Measurements from ENCODE around the gene PSMB8. TPM values are rescaled to one million over a fixed set of nuclear protein-coding genes. Genes with fewer than 3 reads are reported as not detected.
"Not testable (repeated sequence)": the region's sequence is repeated elsewhere in the genome, so short reads cannot be mapped to it uniquely, and the experiment has no call there.

PSMB8 gene
- total RNA-seq, 1 experiment from 2014 or later = 55.6 TPM

DNA sequence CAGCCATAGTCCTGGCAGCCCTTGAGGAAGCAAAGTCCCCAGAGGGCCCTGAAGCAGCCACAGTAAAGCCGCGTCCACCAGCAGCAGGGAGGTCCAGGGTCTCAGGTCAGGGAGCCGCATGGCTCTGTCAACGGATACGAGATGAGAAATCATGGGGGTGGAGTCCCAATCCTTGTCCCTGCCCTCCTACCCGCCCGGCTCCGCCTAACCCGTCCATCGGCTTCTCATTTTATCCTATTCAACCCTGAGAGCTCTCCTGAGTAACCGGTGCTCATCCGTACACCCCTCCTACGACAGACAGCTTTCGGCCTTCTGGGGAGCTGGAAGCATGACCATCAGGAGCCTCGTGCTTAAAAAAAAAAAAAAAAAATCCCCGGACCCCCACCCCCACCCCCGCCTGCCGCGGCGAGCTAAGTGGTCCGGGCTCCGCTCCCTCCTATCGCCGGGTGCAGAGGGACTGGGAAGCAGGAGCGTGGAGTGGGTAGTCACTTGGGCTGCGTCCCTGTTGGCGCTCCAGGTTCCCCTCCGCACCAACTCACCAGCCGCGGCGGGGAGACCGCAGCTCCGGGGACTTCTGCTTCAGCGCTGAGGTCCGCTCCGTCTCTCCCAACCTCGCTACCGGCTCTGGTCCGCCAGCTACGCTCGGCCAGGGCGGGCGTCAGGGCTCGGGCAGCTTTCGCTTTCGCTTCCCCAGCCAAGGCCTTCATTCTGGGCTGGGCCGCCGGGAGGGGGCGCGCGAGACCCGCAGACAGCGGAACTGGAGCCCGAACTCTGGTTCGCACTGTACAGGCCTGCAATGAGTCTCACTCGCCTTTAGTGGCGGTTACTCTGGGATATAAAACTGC lies 5.5 kb downstream of the PSMB8 start, which contains the start of gene TAP2:
TSS of gene TAP2 (minus strand) at position 626 of the 845 bp plus-strand sequence. CDS start at position 120, 506 bp downstream.
- DNase-seq (ENCODE audit: low read depth) = peak; percentile 92

DNA sequence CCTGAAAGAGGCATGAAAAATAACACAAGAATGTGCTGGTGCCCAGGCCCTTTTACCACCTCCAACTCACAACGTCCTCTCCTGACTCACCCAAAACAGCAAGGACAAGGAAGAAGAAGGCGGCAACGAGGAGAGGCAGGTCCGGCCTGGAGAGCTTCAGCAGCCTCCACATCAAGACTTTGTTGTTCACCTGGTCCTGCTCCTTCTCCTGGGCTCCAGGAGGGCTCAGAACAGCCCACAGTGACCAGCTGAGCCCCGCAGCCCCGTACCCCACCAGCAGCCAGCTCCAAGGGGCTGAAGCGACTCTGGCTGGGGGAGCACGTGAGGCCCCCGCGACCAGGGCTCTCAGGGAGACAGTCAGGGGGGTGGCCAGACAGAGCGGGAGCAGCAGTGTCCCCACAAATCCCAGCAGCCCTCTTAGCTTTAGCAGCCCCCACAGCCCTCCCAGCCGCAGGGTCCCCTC lies 6.2 kb downstream of the PSMB8 start:
- DNase-seq (ENCODE audit: low read depth) = no peak

DNA sequence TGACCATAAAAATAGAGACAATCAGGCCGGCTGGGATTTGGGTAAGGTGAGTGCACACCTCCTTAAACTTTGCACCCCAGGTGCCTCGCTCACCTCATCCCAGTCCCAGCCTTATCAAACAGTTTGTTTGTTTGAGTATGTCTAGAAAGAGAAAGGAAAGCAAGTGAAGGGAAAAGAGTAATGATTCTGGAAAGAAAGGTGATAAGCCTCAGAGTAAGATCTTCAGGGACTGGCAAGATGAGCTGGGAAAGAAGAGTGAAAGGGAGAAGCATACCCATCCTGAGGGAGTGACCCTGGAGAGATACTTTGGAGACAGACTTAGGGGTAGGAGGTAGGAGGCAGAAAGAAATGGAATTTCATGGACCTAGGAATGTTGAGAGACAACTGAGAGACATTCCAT lies 7.0 kb downstream of the PSMB8 start:
- no peak for DNase-seq (ENCODE audit: low read depth)

DNA sequence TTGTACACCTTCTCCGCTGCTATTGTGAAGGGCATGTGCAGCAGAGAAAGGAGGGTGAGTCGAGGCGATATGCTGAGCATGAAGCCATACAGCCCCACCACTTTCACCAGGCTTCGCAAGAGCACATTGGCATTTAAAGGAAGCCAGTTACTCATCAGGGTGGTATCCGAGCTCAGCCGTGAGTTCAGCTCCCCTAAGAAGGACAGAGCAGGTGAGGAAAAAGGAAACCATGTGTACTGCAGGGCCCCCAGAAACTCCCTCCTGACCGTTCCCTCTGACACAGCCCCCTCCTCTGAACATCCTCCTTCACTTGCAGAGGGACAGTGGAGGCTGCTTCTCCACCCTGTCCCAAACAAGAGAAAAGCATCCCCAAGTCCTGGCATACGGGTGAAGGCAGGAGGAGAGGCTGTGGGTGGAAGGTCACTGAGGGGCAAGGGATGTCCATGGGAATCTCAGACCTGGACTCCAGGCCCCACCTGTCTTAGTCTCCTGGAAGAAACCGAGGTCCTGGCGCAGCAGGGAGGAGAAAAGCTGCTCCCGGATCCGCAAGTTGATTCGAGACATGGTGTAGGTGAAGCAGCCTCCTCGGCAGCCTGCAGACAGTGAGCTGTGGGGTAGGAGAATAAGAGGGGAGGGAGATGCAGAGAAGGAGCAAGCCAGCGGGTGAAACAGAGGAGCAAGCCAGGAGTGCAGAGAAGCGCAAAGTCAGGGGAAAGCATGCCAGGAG lies 8.5 kb downstream of the PSMB8 start:
- no peak for DNase-seq (ENCODE audit: low read depth)

DNA sequence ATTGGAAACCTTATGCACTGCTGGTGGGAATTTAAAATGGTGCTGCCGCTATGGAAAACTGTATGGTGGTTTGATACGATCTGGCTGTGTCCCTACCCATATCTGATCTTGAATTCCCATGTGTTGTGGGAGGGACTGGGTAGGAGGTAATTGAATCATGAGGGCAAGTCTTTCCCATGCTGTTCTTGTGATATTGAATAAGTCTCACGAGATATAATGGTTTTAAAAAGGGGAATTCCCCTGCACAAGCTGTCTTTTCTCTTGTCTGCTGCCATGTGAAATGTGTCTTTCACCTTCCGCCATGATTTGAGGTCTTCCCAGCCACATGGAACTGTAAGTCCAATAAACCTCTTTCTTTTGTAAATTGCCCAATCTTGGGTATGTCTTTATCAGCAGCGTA lies 10.2 kb downstream of the PSMB8 start:
- no peak for DNase-seq (ENCODE audit: low read depth)

DNA sequence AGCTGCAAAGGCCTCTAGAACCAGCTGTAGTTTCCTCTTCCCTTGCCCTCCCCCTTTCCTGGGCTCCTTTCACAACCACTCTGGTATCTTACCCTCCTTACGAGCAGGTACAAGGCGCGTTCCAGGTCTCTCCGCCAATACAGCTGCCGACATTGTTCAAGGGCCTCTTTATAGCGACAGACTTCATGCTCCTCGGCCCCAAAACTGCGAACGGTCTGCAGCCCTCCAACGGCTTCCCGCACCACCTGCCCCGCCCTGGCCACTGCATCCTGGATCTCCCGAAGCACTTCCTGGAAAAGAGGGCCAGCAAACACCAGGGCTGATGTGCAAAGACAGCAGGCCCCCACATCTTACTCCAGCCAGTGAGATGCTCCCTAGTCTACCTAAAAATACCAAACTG lies 11.3 kb downstream of the PSMB8 start:
- no peak for DNase-seq (ENCODE audit: low read depth)

DNA sequence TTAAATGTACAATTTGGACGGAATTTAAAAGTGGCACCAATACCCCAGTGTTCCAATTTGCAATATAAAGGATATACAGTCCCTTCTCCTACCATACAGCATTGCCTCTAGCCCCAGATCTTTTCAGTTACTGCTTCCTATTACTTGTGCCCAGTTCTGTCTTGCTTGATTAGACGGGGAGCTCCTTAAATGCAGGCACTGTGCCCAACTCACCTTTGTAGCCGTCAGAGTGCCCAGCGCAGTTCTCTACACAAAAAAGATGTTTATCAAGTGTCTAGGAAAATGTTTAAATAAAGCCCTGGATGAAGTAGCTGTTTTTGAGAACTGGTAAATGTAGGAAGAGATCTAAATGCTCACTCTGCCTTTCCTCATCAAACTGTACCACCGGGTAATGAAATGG lies 12.9 kb downstream of the PSMB8 start:
- no peak for DNase-seq (ENCODE audit: low read depth)

DNA sequence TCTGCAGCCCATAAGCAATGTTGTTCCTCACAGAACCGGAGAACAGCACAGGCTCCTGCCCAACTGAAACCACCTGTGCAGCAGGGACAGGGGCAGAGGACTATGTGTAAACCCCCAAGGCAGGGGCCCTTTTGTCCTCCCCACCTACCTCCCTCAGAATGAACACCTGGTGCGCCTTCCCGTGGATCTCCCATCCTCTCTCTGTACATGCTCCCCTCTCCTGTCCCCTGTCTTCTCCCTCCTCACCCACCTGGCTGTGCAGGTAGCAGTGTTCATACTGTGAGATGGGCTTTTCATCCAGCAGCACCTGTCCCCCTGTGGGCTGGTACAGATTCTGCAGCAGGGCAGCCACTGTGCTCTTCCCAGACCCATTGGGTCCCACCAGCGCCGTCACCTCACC lies 13.8 kb downstream of the PSMB8 start:
- no peak for DNase-seq (ENCODE audit: low read depth)

DNA sequence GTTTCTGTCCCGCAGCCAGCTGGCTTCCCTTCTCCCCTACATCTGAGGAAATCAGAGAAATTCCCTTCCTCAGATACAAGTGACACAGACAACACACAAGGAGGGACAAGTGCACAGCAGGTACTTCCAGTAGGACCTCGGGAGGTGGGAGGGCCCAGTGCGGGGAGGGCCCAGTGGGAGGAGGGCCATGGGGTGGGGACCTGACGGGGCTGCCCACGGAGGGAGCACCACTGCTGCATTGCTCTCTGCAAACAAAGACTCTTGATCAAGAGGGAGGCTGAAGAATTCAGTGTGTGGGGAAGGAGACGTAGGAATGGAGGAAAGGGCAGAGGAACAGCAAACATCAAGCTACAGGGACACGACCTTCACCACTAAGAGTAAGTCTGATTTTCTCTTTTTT lies 14.4 kb downstream of the PSMB8 start:
- no peak for DNase-seq (ENCODE audit: low read depth)

DNA sequence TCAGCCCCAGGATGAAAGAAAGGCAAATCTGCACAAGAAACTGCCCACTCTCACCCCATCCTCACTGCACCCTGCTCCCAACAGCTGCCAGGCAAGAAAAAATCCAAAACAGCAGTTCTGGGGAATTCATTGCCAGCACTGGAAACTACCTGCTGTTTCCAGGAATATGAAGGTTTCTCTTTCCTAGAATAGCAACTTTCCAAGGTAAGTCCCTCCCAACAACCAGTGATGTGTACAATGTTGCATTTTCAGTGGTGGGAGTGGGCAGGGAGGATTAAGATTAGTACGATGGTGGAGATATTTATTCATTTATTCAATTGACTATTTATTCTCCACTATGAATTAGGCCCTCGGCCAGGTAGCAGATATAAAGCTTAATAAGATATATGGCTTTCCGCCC lies 16.8 kb downstream of the PSMB8 start:
- no peak for DNase-seq (ENCODE audit: low read depth)

DNA sequence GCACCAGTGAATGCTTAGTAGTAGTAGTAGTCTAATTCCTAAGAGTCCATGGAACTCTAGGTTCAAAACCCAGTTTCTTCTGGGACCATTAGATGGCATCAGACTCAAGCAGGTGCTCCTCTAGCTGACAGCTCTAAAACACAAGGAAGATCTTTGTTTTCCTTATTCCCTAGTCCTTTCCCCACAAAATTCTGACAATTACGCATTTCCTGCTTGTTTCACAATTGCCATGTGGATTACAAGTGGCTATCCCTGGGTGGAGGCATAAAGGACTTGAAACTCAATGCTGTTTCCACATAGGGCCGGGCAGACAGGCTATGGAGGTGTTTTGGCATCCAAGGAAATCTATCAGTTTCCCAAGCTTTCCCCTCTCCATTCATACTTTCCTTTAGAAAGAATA lies 17.9 kb downstream of the PSMB8 start:
- peak; percentile 72 for DNase-seq (ENCODE audit: low read depth)

DNA sequence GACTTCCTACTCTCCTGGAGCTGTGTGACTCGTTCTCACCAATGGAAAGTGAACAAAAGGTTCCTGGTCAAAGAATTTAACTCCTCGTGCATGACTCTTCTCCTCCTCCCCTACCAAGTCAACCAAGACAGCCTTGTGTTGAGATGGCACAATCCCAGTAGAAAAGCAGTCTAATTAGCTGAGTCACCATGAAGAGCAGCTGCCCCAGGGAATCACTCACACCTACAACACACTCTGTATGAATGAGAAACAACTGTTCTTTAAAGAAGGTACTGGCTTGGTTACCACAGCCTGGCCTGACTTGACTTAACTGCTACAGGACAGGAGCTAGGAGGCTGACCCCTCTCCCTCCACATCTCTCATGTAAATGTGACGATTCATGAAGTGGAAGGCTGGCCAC lies 24.1 kb downstream of the PSMB8 start:
- DNase-seq (ENCODE audit: low read depth) = peak; percentile 98

DNA sequence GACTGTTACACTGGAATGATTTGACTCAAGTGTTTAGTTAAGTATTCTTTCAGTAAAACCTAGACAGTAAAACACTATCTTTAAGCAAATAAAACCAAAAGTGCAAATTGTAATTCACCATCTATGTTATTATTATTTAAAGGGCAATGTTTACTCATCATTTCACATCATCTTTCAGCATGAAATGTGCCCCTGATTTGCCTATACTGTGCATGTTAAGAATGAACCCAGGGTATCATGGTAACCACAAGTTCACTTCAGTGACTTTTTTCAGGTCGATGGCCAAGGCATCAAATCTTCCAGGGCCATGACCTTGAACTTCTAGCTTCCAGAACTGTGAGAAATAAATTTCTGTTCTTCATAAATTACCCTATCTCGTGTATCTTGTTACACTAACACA lies 25.0 kb downstream of the PSMB8 start:
- no peak for DNase-seq (ENCODE audit: low read depth)

DNA sequence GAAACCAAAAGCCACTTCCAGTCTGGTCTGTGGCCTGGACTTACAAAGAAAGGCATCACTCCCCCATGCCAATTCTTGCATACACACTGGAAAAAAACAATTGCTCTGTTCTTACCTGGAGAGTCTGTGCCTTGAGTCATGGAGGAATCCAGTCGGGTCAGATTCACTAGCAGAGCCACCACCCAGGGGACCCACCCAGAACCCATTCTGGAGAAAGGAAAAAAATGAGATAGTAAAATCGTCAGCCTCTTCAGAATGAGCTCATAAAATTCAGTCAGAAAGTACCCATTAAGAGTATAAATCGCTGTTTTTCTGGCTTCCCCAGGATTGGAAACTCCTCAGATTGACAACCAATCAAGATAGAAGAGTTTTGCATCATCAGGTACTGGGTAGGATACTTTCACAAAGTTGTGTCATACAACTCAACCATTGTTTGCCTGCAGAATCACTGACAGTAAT lies 27.1 kb downstream of the PSMB8 start, which contains the start of gene HLA-DOB:
TSS of gene HLA-DOB (minus strand) at position 257 of the 459 bp plus-strand sequence. CDS start at position 206, 51 bp downstream.
- no peak for DNase-seq (ENCODE audit: low read depth)

DNA sequence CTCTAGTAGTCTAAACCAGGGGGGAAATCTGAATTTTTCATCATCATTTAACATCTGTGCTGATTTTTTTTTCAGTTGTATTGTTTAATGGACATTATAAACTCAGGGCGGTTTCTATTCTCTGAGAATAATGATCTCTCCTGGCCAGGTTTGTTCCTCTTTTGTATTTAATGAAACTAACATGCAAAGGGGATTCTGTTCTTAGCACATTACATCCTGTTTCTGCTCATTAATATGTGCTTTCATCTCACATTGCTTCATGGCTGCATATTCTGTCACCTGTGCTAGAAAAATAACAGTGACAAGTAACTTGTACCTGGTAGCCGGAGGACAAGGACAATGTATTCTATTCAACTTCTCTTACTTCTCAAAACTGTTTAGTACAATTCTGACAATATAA lies 27.9 kb downstream of the PSMB8 start:
- no peak for DNase-seq (ENCODE audit: low read depth)

DNA sequence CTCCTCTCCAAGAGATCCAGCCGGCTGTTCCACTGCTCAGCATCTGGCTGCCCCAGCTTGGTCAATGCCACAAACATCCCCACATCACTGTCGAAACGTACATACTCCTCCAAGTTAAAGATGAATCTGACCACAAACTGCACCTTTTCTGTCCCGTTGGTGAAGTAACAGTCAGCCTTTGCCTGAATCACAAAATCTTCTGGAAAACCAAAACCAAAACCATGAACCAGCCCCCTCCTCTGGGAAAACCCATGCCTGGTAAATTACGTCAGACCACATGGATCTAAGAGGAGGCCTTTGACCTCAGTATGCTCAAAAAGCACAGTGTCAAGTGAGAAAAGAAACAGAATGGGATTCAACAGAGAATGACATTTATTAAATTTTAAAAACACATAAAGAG lies 28.7 kb downstream of the PSMB8 start:
- peak; percentile 61 for DNase-seq (ENCODE audit: low read depth)

DNA sequence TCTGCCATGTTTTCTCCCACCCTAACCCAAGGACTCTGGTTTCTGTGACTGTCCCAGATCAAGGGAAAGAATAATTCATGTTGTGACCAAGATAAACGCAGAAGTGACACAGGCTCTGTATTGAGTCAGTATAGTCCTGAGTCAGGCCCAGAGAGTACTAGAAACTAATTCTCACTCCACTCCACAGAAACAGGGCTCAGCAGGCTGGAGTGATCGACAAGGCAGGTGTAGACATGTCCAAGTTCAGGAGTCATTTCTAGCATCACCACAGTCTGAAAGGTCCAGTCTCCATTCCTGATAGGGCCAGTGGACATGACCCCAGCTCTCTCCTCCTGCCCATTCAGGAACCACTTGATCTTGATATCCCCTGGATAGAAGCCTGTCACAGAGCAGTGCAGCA lies 29.7 kb downstream of the PSMB8 start:
- DNase-seq (ENCODE audit: low read depth) = no peak

DNA sequence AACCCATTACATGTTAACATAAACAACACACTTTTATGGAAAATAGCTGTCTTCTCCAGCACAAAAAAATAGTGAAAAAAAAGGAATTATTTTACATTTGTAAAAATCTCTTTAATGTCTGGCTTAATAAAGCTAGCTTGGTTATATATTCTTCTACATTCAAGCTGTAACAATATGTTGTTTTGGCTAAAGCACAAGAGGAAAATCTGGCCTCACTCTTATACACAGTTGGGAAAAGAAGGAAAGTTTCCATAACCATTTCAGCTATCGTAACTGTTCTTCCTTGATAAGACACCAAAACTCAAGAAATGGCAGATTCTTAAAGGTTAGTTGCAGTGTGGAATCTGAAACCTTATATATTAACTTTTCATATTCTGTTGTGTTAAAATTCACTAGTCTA lies 34.7 kb downstream of the PSMB8 start:
- DNase-seq (ENCODE audit: low read depth) = no peak

DNA sequence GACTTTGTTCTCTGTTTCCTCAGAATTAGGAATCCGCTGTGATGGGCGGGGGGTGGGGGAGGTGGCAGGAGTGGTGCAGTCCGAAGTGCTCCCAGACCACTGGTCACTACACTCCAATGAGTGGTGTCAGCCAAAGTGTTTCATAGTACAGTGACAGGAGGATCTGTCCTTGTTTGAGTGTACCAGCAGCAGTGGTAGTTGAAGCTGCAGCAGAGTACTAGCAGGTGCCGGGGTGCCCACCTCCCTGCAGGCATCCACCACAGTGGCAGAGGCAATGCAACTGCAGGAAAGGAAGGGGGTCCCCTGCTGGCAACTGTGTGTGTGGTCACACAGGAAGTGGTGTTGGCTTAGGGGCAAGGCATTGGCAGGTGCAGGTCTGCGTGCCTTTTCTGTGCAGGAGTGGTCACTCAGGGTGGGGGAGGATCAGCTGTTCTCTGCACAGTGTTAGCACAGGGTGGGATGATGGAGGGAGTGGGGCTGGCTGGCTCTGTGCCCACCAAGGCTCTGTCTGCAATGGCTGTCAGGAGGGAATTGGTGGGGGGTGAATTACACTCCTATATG lies 36.7 kb downstream of the PSMB8 start:
- DNase-seq (ENCODE audit: low read depth) = no peak

DNA sequence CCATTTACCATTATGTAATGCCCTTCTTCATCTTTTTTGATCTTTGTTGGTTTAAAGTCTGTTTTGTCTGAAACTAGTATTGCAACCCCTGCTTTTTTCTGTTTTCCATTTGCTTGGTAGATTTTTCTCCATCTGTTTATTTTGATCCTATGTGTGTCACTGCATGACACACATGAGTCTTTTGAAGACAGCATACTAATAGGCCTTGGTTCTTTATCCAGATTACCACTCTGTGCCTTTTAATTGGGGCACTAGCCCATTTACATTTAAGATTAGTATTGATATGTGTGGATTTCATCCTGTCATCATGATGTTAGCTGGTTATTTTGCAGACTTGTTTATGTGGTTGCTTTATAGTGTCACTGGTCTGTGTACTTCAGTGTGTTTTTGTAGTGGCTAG lies 38.4 kb downstream of the PSMB8 start:
- DNase-seq (ENCODE audit: low read depth) = not testable (repeated sequence)

DNA sequence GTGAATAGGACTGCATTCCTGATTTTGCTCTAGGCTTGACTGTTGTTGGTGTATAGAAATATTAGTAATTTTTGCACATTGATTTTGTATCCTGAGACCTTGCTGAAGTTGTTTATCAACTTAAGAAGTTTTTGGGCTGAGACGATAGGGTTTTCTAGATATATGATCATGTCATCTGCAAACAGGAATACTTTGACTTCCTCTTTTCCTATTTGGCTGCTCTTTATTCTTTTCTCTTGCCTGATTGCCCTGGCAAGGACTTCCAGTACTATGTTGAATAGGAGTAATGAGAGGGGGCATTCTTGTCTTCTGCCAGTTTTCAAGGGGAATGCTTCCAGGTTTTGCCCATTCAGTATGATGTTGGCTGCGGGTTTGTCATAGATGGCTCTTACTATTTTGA lies 40.4 kb downstream of the PSMB8 start:
- no peak for DNase-seq (ENCODE audit: low read depth)

DNA sequence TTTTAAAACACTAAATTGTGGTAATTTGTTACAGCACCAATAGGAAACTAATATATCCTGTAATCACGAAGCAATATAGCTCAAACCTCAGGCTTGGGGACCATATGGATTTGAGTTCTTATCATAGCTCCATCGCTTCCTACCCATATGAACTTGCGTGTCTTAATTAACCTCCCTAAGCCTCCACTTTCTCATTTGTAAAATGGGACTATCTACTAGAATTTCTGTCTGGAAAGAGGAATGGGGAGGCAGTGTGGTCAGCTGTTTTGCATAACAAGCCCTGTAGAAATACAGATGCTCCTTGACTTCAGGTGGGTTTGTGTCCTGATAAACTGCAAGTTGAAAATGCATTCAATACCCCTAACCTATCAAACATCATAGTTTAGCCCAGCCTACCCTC lies 44.1 kb downstream of the PSMB8 start:
- no peak for DNase-seq (ENCODE audit: low read depth)
